Neutrophil (primary cell): ENCODE measurements around the gene GBX1.

Experiments used
- H3K27ac ChIP-seq: fragments of 200-600 bp; sonication (generic); 2 replicates; pipeline ENCODE4 v1.5.1; 2016; ENCODE audit warnings: mild to moderate bottlenecking, moderate library complexity
- H3K27me3 ChIP-seq: fragments of 200-600 bp; sonication (generic); 2 replicates; pipeline ENCODE4 v1.6.0; 2016; ENCODE audit warnings: mild to moderate bottlenecking
- H3K36me3 ChIP-seq: fragments of 200-600 bp; sonication (generic); 2 replicates; pipeline ENCODE4 v1.5.1; 2017
- H3K4me1 ChIP-seq, 2 experiments: fragments of 200-600 bp in 1 of 2; sonication (generic) in 1 of 2; 1 replicate in 1 of 2; 2 replicates in 1 of 2; pipeline versions ENCODE4 v1.5.1 to v1.6.1; 2013 to 2016; ENCODE audit warnings: low read depth in 1 of 2, low read length in 1 of 2, mild to moderate bottlenecking in 1 of 2, moderate library complexity in 1 of 2; ENCODE audit not compliant: control insufficient read depth in 1 of 2, insufficient read depth in 1 of 2
- H3K4me3 ChIP-seq, 2 experiments: fragments of 200-600 bp in 1 of 2; sonication (generic) in 1 of 2; 1 replicate in 1 of 2; 2 replicates in 1 of 2; pipeline ENCODE4 v1.5.1; 2013 to 2016; ENCODE audit warnings: low read depth in 1 of 2, low read length in 1 of 2, mild to moderate bottlenecking in 1 of 2, moderate library complexity in 1 of 2
- H3K9me3 ChIP-seq: fragments of 200-600 bp; sonication (generic); 2 replicates; pipeline ENCODE4 v1.5.1; 2016
- CTCF ChIP-seq: fragments of 200-600 bp; sonication (generic); IDR thresholded peaks from 2 replicates; pipeline ENCODE4 v1.5.1; 2016; ENCODE audit warnings: antibody characterized with exemption

GBX1 gene

GRCh38 chr7:151201344-151201743, 33.9 kb upstream of the GBX1 start:
- Histone ChIP-seq H3K27ac (no peak overlapping the region), H3K36me3 (no peaks in the 10 kb centered on the region), H3K27me3 (peaks cover 55% of the 10 kb centered on the region), H3K4me3 (no peak overlapping the region), H3K9me3 (no peaks in the 10 kb centered on the region), H3K4me1 (no peaks in the 10 kb centered on the region)
- no peak for TF ChIP-seq CTCF

- Histone ChIP-seq H3K4me3 (no peak overlapping the region), H3K27ac (no peak overlapping the region), H3K9me3 (no peaks in the 10 kb centered on the region), H3K4me1 (no peaks in the 10 kb centered on the region), H3K27me3 (peaks cover 52% of the 10 kb centered on the region), H3K36me3 (no peaks in the 10 kb centered on the region)
- no peak for TF ChIP-seq CTCF
These were observed 31.7 kb upstream of the GBX1 start for GRCh38 chr7:151198945-151199848.

- Histone ChIP-seq H3K27ac (no peak overlapping the region), H3K9me3 (no peaks in the 10 kb centered on the region), H3K36me3 (no peaks in the 10 kb centered on the region), H3K4me1 (no peaks in the 10 kb centered on the region), H3K27me3 (peaks cover 39% of the 10 kb centered on the region), H3K4me3 (no peak overlapping the region)
- TF ChIP-seq CTCF: no peak
These were observed 30.4 kb upstream of the GBX1 start for GRCh38 chr7:151197932-151198331.

- TF ChIP-seq CTCF: no peak
- peaks cover 28% of the 10 kb centered on the region for H3K27me3 ChIP-seq
- no peaks in the 10 kb centered on the region for H3K4me1 ChIP-seq
- H3K27ac ChIP-seq: no peak overlapping the region
- H3K36me3 ChIP-seq: no peaks in the 10 kb centered on the region
- H3K9me3 ChIP-seq: no peaks in the 10 kb centered on the region
- H3K4me3 ChIP-seq: no peak overlapping the region
These were observed 28.3 kb upstream of the GBX1 start for GRCh38 chr7:151195616-151196450.

GRCh38 chr7:151194188-151194587, 26.7 kb upstream of the GBX1 start:
- no peak overlapping the region for H3K27ac ChIP-seq
- H3K4me3 ChIP-seq: no peak overlapping the region
- H3K27me3 ChIP-seq: peaks cover 28% of the 10 kb centered on the region
- no peaks in the 10 kb centered on the region for H3K36me3 ChIP-seq
- no peaks in the 10 kb centered on the region for H3K9me3 ChIP-seq
- H3K4me1 ChIP-seq: no peaks in the 10 kb centered on the region
- no peak for TF ChIP-seq CTCF
